ENCODE results near the gene TLE3. TPM values are rescaled to one million over a fixed set of nuclear protein-coding genes. Genes with fewer than 3 reads are reported as not detected.

TLE3 gene
- total RNA-seq, 1 donor from 2014 or later = 28.8 TPM

GRCh38 chr15:70083946-70084345, 13.8 kb downstream of the TLE3 start:
- Mint-ChIP-seq H3K36me3 (ENCODE audit: unreplicated experiment) (peaks cover 48% of the 10 kb centered on the region), H3K4me1 (ENCODE audit: unreplicated experiment) (peaks cover 8% of the 10 kb centered on the region), H3K9me3 (ENCODE audit: unreplicated experiment) (no peaks in the 10 kb centered on the region), H3K27ac (ENCODE audit: unreplicated experiment) (no peak overlapping the region), H3K27me3 (ENCODE audit: unreplicated experiment) (no peaks in the 10 kb centered on the region), H3K4me3 (ENCODE audit: unreplicated experiment) (no peak overlapping the region)
- TF ChIP-seq CTCF (IDR thresholded peaks at IDR 0.05) = no peak
- no peak for DNase-seq (ENCODE audit: extremely low spot score, unreplicated experiment)

- no peak for DNase-seq (ENCODE audit: extremely low spot score, unreplicated experiment)
- H3K4me3 Mint-ChIP-seq (ENCODE audit: unreplicated experiment) = no peak overlapping the region
- no peak for TF ChIP-seq CTCF (IDR thresholded peaks at IDR 0.05)
- H3K4me1 Mint-ChIP-seq (ENCODE audit: unreplicated experiment) = peaks cover 8% of the 10 kb centered on the region
- no peaks in the 10 kb centered on the region for H3K27me3 Mint-ChIP-seq (ENCODE audit: unreplicated experiment)
- H3K36me3 Mint-ChIP-seq (ENCODE audit: unreplicated experiment) = peaks cover 48% of the 10 kb centered on the region
- no peak overlapping the region for H3K27ac Mint-ChIP-seq (ENCODE audit: unreplicated experiment)
- no peaks in the 10 kb centered on the region for H3K9me3 Mint-ChIP-seq (ENCODE audit: unreplicated experiment)
Measured at GRCh38 chr15:70083418-70083817, 14.3 kb downstream of the TLE3 start.

GRCh38 chr15:70082281-70082900, 15.3 kb downstream of the TLE3 start:
- DNase-seq (ENCODE audit: extremely low spot score, unreplicated experiment) = no peak
- no peaks in the 10 kb centered on the region for H3K9me3 Mint-ChIP-seq (ENCODE audit: unreplicated experiment)
- H3K36me3 Mint-ChIP-seq (ENCODE audit: unreplicated experiment) = peaks cover 51% of the 10 kb centered on the region
- TF ChIP-seq CTCF (IDR thresholded peaks at IDR 0.05) = no peak
- H3K4me3 Mint-ChIP-seq (ENCODE audit: unreplicated experiment) = no peak overlapping the region
- no peak overlapping the region for H3K27ac Mint-ChIP-seq (ENCODE audit: unreplicated experiment)
- H3K27me3 Mint-ChIP-seq (ENCODE audit: unreplicated experiment) = no peaks in the 10 kb centered on the region
- peaks cover 8% of the 10 kb centered on the region for H3K4me1 Mint-ChIP-seq (ENCODE audit: unreplicated experiment)

GRCh38 chr15:70081612-70082011, 16.1 kb downstream of the TLE3 start:
- no peak for TF ChIP-seq CTCF (IDR thresholded peaks at IDR 0.05)
- H3K4me1 Mint-ChIP-seq (ENCODE audit: unreplicated experiment) = peaks cover 8% of the 10 kb centered on the region
- no peak overlapping the region for H3K27ac Mint-ChIP-seq (ENCODE audit: unreplicated experiment)
- peaks cover 45% of the 10 kb centered on the region for H3K36me3 Mint-ChIP-seq (ENCODE audit: unreplicated experiment)
- H3K4me3 Mint-ChIP-seq (ENCODE audit: unreplicated experiment) = no peak overlapping the region
- no peaks in the 10 kb centered on the region for H3K9me3 Mint-ChIP-seq (ENCODE audit: unreplicated experiment)
- no peaks in the 10 kb centered on the region for H3K27me3 Mint-ChIP-seq (ENCODE audit: unreplicated experiment)
- no peak for DNase-seq (ENCODE audit: extremely low spot score, unreplicated experiment)

GRCh38 chr15:70080347-70080746, 17.4 kb downstream of the TLE3 start:
- peaks cover 49% of the 10 kb centered on the region for H3K36me3 Mint-ChIP-seq (ENCODE audit: unreplicated experiment)
- no peak overlapping the region for H3K4me3 Mint-ChIP-seq (ENCODE audit: unreplicated experiment)
- no peak for DNase-seq (ENCODE audit: extremely low spot score, unreplicated experiment)
- no peak overlapping the region for H3K27ac Mint-ChIP-seq (ENCODE audit: unreplicated experiment)
- TF ChIP-seq CTCF (IDR thresholded peaks at IDR 0.05) = no peak
- no peaks in the 10 kb centered on the region for H3K27me3 Mint-ChIP-seq (ENCODE audit: unreplicated experiment)
- H3K9me3 Mint-ChIP-seq (ENCODE audit: unreplicated experiment) = no peaks in the 10 kb centered on the region
- peaks cover 8% of the 10 kb centered on the region for H3K4me1 Mint-ChIP-seq (ENCODE audit: unreplicated experiment)

All from osteocyte (in vitro differentiated cells).